GM12873 (cell line): Measurements from ENCODE around the gene HMGCR.

Source experiments
- TF ChIP-seq, protein P1 (sequence below): IDR thresholded peaks from 2 replicates; pipeline ENCODE4 v1.5.1; 2012; ENCODE audit warnings: low read depth, mild to moderate bottlenecking, moderate library complexity, low read length, control low read depth; ENCODE audit not compliant: insufficient read depth; ENCODE audit errors: missing control alignments

Gene HMGCR

GRCh38 chr5:75374394-75374814 lies 37.4 kb downstream of the HMGCR start:
- TF ChIP-seq, protein P1, sequence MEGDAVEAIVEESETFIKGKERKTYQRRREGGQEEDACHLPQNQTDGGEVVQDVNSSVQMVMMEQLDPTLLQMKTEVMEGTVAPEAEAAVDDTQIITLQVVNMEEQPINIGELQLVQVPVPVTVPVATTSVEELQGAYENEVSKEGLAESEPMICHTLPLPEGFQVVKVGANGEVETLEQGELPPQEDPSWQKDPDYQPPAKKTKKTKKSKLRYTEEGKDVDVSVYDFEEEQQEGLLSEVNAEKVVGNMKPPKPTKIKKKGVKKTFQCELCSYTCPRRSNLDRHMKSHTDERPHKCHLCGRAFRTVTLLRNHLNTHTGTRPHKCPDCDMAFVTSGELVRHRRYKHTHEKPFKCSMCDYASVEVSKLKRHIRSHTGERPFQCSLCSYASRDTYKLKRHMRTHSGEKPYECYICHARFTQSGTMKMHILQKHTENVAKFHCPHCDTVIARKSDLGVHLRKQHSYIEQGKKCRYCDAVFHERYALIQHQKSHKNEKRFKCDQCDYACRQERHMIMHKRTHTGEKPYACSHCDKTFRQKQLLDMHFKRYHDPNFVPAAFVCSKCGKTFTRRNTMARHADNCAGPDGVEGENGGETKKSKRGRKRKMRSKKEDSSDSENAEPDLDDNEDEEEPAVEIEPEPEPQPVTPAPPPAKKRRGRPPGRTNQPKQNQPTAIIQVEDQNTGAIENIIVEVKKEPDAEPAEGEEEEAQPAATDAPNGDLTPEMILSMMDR: no peak

DNA sequence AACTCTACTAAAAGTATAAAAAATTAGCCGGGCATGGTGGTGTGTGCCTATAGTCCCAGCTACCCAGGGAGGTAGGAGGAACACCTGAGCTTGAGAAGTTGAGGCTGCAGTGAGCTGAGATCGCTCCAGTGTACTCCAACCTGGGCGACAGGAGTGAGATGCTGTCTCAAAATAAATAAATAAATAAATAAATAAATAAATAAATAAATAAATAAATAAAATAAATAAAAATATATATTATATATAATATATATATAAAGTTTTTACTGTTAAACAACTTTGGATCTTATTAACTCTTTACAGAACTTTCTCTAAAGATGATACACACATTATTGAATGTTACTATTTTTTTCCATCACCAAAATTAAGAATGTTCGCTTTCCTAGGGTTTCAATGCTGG lies 38.4 kb downstream of the HMGCR start:
- TF ChIP-seq, protein P1: no peak

GRCh38 chr5:75380099-75380498 lies 43.1 kb downstream of the HMGCR start:
- TF ChIP-seq, protein P1: no peak

DNA sequence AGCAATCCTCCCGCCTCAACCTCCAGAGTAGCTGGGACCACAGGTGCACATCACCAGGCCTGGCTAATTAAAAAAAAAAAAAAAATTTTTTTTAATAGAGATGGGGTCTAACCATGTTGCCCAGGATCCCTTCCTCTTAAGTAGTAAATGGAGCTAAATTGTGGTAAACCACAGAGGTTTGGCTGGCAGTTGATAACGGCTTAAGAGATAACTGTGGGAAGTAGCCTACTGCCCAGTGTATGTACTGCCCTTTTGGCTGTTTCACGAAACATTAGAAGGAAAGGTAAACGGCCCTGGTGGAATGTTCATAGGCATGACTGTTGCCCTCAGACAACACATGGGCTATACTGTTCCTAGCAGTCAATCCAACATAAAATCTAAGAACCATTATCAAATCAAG lies 44.4 kb downstream of the HMGCR start:
- TF ChIP-seq, protein P1: no peak

- TF ChIP-seq, protein P1: no peak
These were observed 47.2 kb downstream of the HMGCR start for GRCh38 chr5:75384218-75384617.

DNA sequence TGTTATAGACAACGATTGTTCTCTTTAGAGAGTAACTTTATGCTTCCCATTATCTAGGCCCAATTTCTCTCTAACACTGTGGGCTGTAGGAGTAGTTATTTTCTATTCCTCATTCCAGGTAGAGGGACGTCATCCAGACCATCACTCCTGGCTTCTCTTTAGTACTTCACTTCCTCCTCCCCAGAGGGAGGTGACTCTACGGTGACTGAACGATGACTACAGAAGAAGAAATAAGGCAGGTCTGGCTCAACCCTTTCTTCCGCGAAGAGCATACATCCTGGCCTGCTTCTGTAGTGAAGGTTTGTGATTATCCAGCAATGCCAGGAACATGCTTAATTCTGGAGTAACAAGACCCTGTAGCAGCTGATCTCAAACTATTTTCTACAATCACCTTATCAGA lies 50.8 kb downstream of the HMGCR start:
- TF ChIP-seq, protein P1: no peak

DNA sequence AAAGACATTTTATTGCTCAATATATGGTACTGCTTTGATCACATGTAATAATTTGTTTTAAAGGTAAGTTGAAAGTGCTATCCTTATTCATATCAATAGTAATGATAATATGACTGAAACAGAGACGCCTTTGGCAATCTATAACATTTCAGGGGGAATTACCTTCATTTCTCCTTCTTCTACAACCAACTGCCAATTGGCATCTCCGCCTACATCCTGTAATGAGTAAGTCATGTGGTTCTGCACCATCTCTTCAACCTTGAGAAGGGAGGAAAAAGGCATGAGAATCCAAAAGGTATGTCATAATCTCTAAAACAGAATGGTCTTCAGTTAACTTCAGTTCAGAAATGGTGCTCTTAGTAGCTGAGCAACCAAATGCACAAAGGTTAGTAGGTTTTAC lies 52.4 kb downstream of the HMGCR start:
- TF ChIP-seq, protein P1: no peak
